ENCODE results near the gene ITPR2. TPM values are rescaled to one million over a fixed set of nuclear protein-coding genes. Genes with fewer than 3 reads are reported as not detected.

ITPR2 gene
- total and polyA plus RNA-seq, 2 of the 8 experiments (the other 6 are each of a cell fraction or from before 2014, with no cell fraction given), result 4.1 to 48.3 TPM

- no peak overlapping the region for H2BK15ac ChIP-seq (ENCODE audit: low read length)
- no peak overlapping the region for H2BK120ac ChIP-seq (replicated peaks; ENCODE audit: low read depth, low read length)
- H4K20me1 ChIP-seq (replicated peaks in 1 of 2; ENCODE audit: control insufficient read depth in 1 of 2, insufficient read depth in 2 of 2, low read length in 2 of 2), result no peaks in the 10 kb centered on the region
- no peak for DNase-seq (ENCODE audit: low read depth in 1 of 2, low spot score in 2 of 2)
- FAIRE-seq, result no peak
- H2BK5ac ChIP-seq (ENCODE audit: low read depth, low read length), result no peak overlapping the region
- H3K9ac ChIP-seq (replicated peaks in 1 of 4; ENCODE audit: extremely low read depth in 1 of 4, low read depth in 3 of 4, low read length in 3 of 4), result no peak overlapping the region
- no peak overlapping the region for H3K4ac ChIP-seq (replicated peaks; ENCODE audit: insufficient read length, low read depth, low read length)
- H3K9me3 ChIP-seq (ENCODE audit: insufficient read depth in 2 of 2, low read depth in 1 of 2, low read length in 1 of 2), result 0 out of 4 replicates have a peak, but pooled peaks cover 0 to 3% of the 10 kb centered on the region in 2 experiments
- H3K56ac ChIP-seq (replicated peaks; ENCODE audit: insufficient read length, low read depth, low read length), result no peak overlapping the region
- no peak for TF ChIP-seq E2F6 (IDR thresholded peaks at IDR 0.05)
- no peak for TF ChIP-seq CTBP2 (IDR thresholded peaks at IDR 0.05; ENCODE audit: borderline replicate concordance, insufficient read depth, insufficient read length, low read length)
- no peak for TF ChIP-seq POLR2A (IDR thresholded peaks at IDR 0.05; ENCODE audit: control extremely low read depth in 1 of 2, low read depth in 2 of 2, low read length in 2 of 2)
- no peak for TF ChIP-seq POU5F1 (IDR thresholded peaks at IDR 0.05; ENCODE audit: low read depth, low read length)
- TF ChIP-seq EP300 (IDR thresholded peaks at IDR 0.05; ENCODE audit: borderline replicate concordance in 1 of 2, low read depth in 2 of 2, low read length in 2 of 2), result no peak
- TF ChIP-seq ATF3 (IDR thresholded peaks at IDR 0.05; ENCODE audit: insufficient read depth, low read depth, low read length), result no peak
- no peak for TF ChIP-seq TAF1 (IDR thresholded peaks at IDR 0.05; ENCODE audit: low read depth, low read length)
- TF ChIP-seq MAFK (IDR thresholded peaks at IDR 0.05; ENCODE audit: low read depth, low read length), result no peak
- TF ChIP-seq TCF12 (IDR thresholded peaks at IDR 0.05; ENCODE audit: low read depth, low read length), result no peak
- no peak for TF ChIP-seq BRCA1 (IDR thresholded peaks at IDR 0.05; ENCODE audit: low read depth, low read length)
- H3K79me2 ChIP-seq (ENCODE audit: control insufficient read depth in 1 of 2, insufficient read depth in 2 of 2, low read length in 2 of 2), result no peaks in the 10 kb centered on the region
- no peak overlapping the region for H2AFZ ChIP-seq (ENCODE audit: low read length)
- H3K14ac ChIP-seq (ENCODE audit: insufficient read length), result no peak overlapping the region
- no peak overlapping the region for H3K4me2 ChIP-seq (ENCODE audit: insufficient read depth in 1 of 2, low read depth in 2 of 2, low read length in 2 of 2)
- no peaks in the 10 kb centered on the region for H3K36me3 ChIP-seq (ENCODE audit: control insufficient read depth in 2 of 4, insufficient read depth in 4 of 4, low read length in 3 of 4)
- H4K91ac ChIP-seq (replicated peaks; ENCODE audit: insufficient read length, low read length), result no peak overlapping the region
- H3K27me3 ChIP-seq (replicated peaks in 1 of 4; ENCODE audit: control insufficient read depth in 3 of 4, extremely low read depth in 1 of 4, insufficient read depth in 3 of 4, low read length in 3 of 4), result 0 out of 7 replicates have a peak, but pooled peaks cover 0 to under 1% (median 0%) of the 10 kb centered on the region in 4 experiments
- no peak overlapping the region for H2BK12ac ChIP-seq (ENCODE audit: low read depth, low read length)
- 88% methylated on average over 6 of the region's 6 CpGs; no CpG with 5 or more reads in 1 of the 2 experiments for WGBS, 2 experiments (ENCODE audit: extremely low coverage in 1 of 2, insufficient coverage in 1 of 2, insufficient read length in 1 of 2, insufficient replicate concordance in 2 of 2, low coverage in 1 of 2, low lambda C conversion rate in 2 of 2, missing lambda C conversion rate in 1 of 2)
- no peak overlapping the region for H3K27ac ChIP-seq (ENCODE audit: low read depth, low read length)
- H3K4me1 ChIP-seq (replicated peaks in 1 of 4; ENCODE audit: control insufficient read depth in 3 of 4, insufficient read depth in 4 of 4, low read length in 3 of 4), result no peaks in the 10 kb centered on the region
- no peak overlapping the region for H4K5ac ChIP-seq (ENCODE audit: insufficient read length, low read depth, low read length)
- H3K18ac ChIP-seq (ENCODE audit: extremely low read depth, low read length), result no peak overlapping the region
- H3K79me1 ChIP-seq (ENCODE audit: low read depth, low read length), result no peaks in the 10 kb centered on the region
- H3K23me2 ChIP-seq (ENCODE audit: low read depth, low read length), result no peaks in the 10 kb centered on the region
- H3K23ac ChIP-seq (ENCODE audit: insufficient read length), result no peak overlapping the region
- ChIA-PET POLR2A (ENCODE audit: partially characterized antibody) (interaction anchor here (1.0 kb wide), 2 partner anchors 11 to 144 kb away, joined by 3 read pairs; partner anchors contain the start of gene MED21), CTCF (ENCODE audit: partially characterized antibody) (interaction anchor here (0.6 to 7.0 kb wide), 14 partner anchors 9 to 419 kb away, joined by 3 to 96 read pairs (median 4); partner anchors contain the start of gene ITPR2)
- no peak overlapping the region for H2AK5ac ChIP-seq (ENCODE audit: low read depth, low read length)
- no peak overlapping the region; the same call in 1 of the 2 replicates for H4K8ac ChIP-seq (ENCODE audit: extremely low read depth, insufficient read depth, low read length)
- no peak overlapping the region for H2BK20ac ChIP-seq (ENCODE audit: low read length)
- H3K4me3 ChIP-seq (ENCODE audit: extremely low read depth in 1 of 4, insufficient read depth in 2 of 4, low read depth in 3 of 4, low read length in 4 of 4), result no peak overlapping the region
Observed at GRCh38 chr12:26878661-26879119, 45.7 kb upstream of the ITPR2 start.
